Stimulated activated CD4-positive, alpha-beta T cell treated with anti-CD3 and anti-CD28 coated beads, Interleukin-12 subunit alpha, Interleukin-12 subunit beta, amount 100 ng/mL, for 4 hours (primary cell): Measurements from ENCODE around the gene RNFT2.
A peak's percentile ranks its signal among the peaks of the same experiment; 100 is the strongest.

Source experiments
- DNase-seq: peaks from one replicate; pipeline ENCODE4 v3.0.0-alpha.2; 2020

RNFT2 gene

GRCh38 chr12:116880213-116880816 lies 142.2 kb downstream of the RNFT2 start:
- no peak for DNase-seq

GRCh38 chr12:116880817-116881324 lies 142.8 kb downstream of the RNFT2 start:
- DNase-seq: peak; percentile 25

- DNase-seq: no peak
These were observed 143.3 kb downstream of the RNFT2 start, which contains the start of gene HRK for GRCh38 chr12:116881325-116881876. TSS of gene HRK (minus strand) at chr12:116881441. CDS start at chr12:116881307, 134 bp downstream.

GRCh38 chr12:116881877-116882507 lies 143.9 kb downstream of the RNFT2 start:
- no peak for DNase-seq

- no peak for DNase-seq
These were observed 144.6 kb downstream of the RNFT2 start for GRCh38 chr12:116882742-116883141.

GRCh38 chr12:116884871-116885270 lies 146.8 kb downstream of the RNFT2 start:
- DNase-seq: no peak

- DNase-seq: no peak
These were observed 147.4 kb downstream of the RNFT2 start for GRCh38 chr12:116885491-116885890.

GRCh38 chr12:116887244-116887643 lies 149.1 kb downstream of the RNFT2 start:
- DNase-seq: no peak

- no peak for DNase-seq
These were observed 149.8 kb downstream of the RNFT2 start for GRCh38 chr12:116887897-116888296.

GRCh38 chr12:116890330-116890729 lies 152.2 kb downstream of the RNFT2 start:
- no peak for DNase-seq

GRCh38 chr12:116891019-116891418 lies 152.9 kb downstream of the RNFT2 start:
- DNase-seq: no peak

- DNase-seq: no peak
These were observed 154.4 kb downstream of the RNFT2 start for GRCh38 chr12:116892349-116893140.

- no peak for DNase-seq
These were observed 156.8 kb downstream of the RNFT2 start for GRCh38 chr12:116894913-116895312.

- no peak for DNase-seq
These were observed 158.4 kb downstream of the RNFT2 start for GRCh38 chr12:116896411-116896924.

- DNase-seq: no peak
These were observed 159.4 kb downstream of the RNFT2 start for GRCh38 chr12:116897476-116897875.

- DNase-seq: no peak
These were observed 160.6 kb downstream of the RNFT2 start for GRCh38 chr12:116898669-116899068.

GRCh38 chr12:116901612-116902011 lies 163.5 kb downstream of the RNFT2 start:
- DNase-seq: no peak
